B cell (primary cell): ENCODE results near the gene GLCE.

Experiments used
- CTCF ChIP-seq: fragments of 200-600 bp; IDR thresholded peaks from one replicate; pipeline ENCODE4 v1.8.0; 2022; ENCODE audit warnings: antibody characterized with exemption, mild to moderate bottlenecking
- EZH2 ChIP-seq: IDR thresholded peaks from 2 replicates; pipeline ENCODE4 v1.6.1; 2012; ENCODE audit warnings: borderline replicate concordance, low read depth, mild to moderate bottlenecking, moderate library complexity, low read length; ENCODE audit not compliant: insufficient read depth, poor library complexity, severe bottlenecking

GRCh38 chr15:69293741-69294615 lies 133.5 kb downstream of the GLCE start:
- no peak for TF ChIP-seq CTCF
- TF ChIP-seq EZH2 = no peak
